Measurements from ENCODE around the gene BAHCC1. TPM values are rescaled to one million over a fixed set of nuclear protein-coding genes. Genes with fewer than 3 reads are reported as not detected.

The BAHCC1 gene
- polyA plus RNA-seq, 1 experiment, result 3.1 TPM

- POLR2A ChIA-PET, result no interaction called here
- DNase-seq (ENCODE audit: low read depth), result no peak
- TF ChIP-seq, protein P1, sequence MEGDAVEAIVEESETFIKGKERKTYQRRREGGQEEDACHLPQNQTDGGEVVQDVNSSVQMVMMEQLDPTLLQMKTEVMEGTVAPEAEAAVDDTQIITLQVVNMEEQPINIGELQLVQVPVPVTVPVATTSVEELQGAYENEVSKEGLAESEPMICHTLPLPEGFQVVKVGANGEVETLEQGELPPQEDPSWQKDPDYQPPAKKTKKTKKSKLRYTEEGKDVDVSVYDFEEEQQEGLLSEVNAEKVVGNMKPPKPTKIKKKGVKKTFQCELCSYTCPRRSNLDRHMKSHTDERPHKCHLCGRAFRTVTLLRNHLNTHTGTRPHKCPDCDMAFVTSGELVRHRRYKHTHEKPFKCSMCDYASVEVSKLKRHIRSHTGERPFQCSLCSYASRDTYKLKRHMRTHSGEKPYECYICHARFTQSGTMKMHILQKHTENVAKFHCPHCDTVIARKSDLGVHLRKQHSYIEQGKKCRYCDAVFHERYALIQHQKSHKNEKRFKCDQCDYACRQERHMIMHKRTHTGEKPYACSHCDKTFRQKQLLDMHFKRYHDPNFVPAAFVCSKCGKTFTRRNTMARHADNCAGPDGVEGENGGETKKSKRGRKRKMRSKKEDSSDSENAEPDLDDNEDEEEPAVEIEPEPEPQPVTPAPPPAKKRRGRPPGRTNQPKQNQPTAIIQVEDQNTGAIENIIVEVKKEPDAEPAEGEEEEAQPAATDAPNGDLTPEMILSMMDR (IDR thresholded peaks at IDR 0.05; ENCODE audit: insufficient read depth, low read depth, low read length), result no peak
- CTCF ChIA-PET, result no interaction called here
- no peak overlapping the region for H3K4me3 ChIP-seq (ENCODE audit: low read depth, low read length)
- no peaks in the 10 kb centered on the region; the same call in 1 of the 2 replicates for H3K27me3 ChIP-seq (ENCODE audit: control insufficient read depth, insufficient read depth, low read length)
- no peaks in the 10 kb centered on the region for H3K36me3 ChIP-seq (ENCODE audit: control insufficient read depth, insufficient read depth, low read length)
These were observed 81.9 kb downstream of the BAHCC1 start for GRCh38 chr17:81477173-81477572.

GRCh38 chr17:81478119-81478518 lies 82.9 kb downstream of the BAHCC1 start:
- CTCF ChIA-PET, result no interaction called here
- Histone ChIP-seq H3K27me3 (ENCODE audit: control insufficient read depth, insufficient read depth, low read length) (no peaks in the 10 kb centered on the region; the same call in 1 of the 2 replicates), H3K4me3 (ENCODE audit: low read depth, low read length) (no peak overlapping the region), H3K36me3 (ENCODE audit: control insufficient read depth, insufficient read depth, low read length) (no peaks in the 10 kb centered on the region)
- no peak for DNase-seq (ENCODE audit: low read depth)
- TF ChIP-seq, protein P1 (IDR thresholded peaks at IDR 0.05; ENCODE audit: insufficient read depth, low read depth, low read length), result no peak
- POLR2A ChIA-PET, result no interaction called here

GRCh38 chr17:81479175-81480071 lies 84.2 kb downstream of the BAHCC1 start:
- Histone ChIP-seq H3K36me3 (ENCODE audit: control insufficient read depth, insufficient read depth, low read length) (no peaks in the 10 kb centered on the region), H3K27me3 (ENCODE audit: control insufficient read depth, insufficient read depth, low read length) (no peaks in the 10 kb centered on the region; the same call in 1 of the 2 replicates), H3K4me3 (ENCODE audit: low read depth, low read length) (no peak overlapping the region)
- ChIA-PET CTCF (interaction anchor here (1.1 kb wide), 1 partner anchor 84 kb away, joined by 4 read pairs; the partner anchor contains the start of gene BAHCC1), POLR2A (no interaction called here)
- no peak for DNase-seq (ENCODE audit: low read depth)
- TF ChIP-seq, protein P1 (IDR thresholded peaks at IDR 0.05; ENCODE audit: insufficient read depth, low read depth, low read length), result no peak

- POLR2A ChIA-PET, result no interaction called here
These were observed 85.1 kb downstream of the BAHCC1 start for GRCh38 chr17:81480140-81481072.

More at GRCh38 chr17:81480140-81481072, 85.1 kb downstream of the BAHCC1 start:
- no peak for DNase-seq (ENCODE audit: low read depth)
- Histone ChIP-seq H3K27me3 (ENCODE audit: control insufficient read depth, insufficient read depth, low read length) (no peaks in the 10 kb centered on the region; the same call in 1 of the 2 replicates), H3K4me3 (ENCODE audit: low read depth, low read length) (no peak overlapping the region), H3K36me3 (ENCODE audit: control insufficient read depth, insufficient read depth, low read length) (no peaks in the 10 kb centered on the region)
- CTCF ChIA-PET, result interaction anchor here (1.1 to 1.7 kb wide), 2 partner anchors 85 to 171 kb away, joined by 3 to 4 read pairs; partner anchors contain the start of gene BAHCC1
- TF ChIP-seq, protein P1 (IDR thresholded peaks at IDR 0.05; ENCODE audit: insufficient read depth, low read depth, low read length), result 0 out of 2 replicates have a peak, but pooled peaks have one; percentile 7

Measured in BJ (cell line).